Activated CD4-positive, alpha-beta T cell treated with anti-CD3 and anti-CD28 coated beads, Interleukin-2, amount 10 ng/mL, durations not matched to agents 24 days and 14 days (primary cell): Measurements from ENCODE around the gene ZFHX3. TPM values are rescaled to one million over a fixed set of nuclear protein-coding genes. Genes with fewer than 3 reads are reported as not detected.

Experiments
- DNase-seq: peaks from one replicate; pipeline ENCODE4 v3.0.0; 2022
- H3K27ac Mint-ChIP-seq: one replicate; pipeline ENCODE4 v1.8.0; 2022; ENCODE audit warnings: mild to moderate bottlenecking, mixed read lengths
- H3K27me3 Mint-ChIP-seq: one replicate; pipeline ENCODE4 v1.8.0; 2022; ENCODE audit warnings: mixed read lengths
- H3K36me3 Mint-ChIP-seq: one replicate; pipeline ENCODE4 v1.8.0; 2022; ENCODE audit warnings: low read depth, mild to moderate bottlenecking, mixed read lengths
- H3K4me1 Mint-ChIP-seq: one replicate; pipeline ENCODE4 v1.8.0; 2021; ENCODE audit warnings: mixed read lengths
- H3K4me3 Mint-ChIP-seq: one replicate; pipeline ENCODE4 v1.8.0; 2022; ENCODE audit warnings: mild to moderate bottlenecking, moderate library complexity, mixed read lengths
- H3K9me3 Mint-ChIP-seq: one replicate; pipeline ENCODE4 v1.8.0; 2021; ENCODE audit warnings: mixed read lengths
- intact Hi-C: fragments of 100-400 bp; cut with micrococcal nuclease; formaldehyde crosslinking; loops from one replicate; pipeline ENCODE4 v1.15.1; 2023
- total RNA-seq: library from RNA; stranded (reverse); gene quantifications from 2 replicates; pipeline ENCODE4 v1.2.3, GENCODE V29; 2022

Gene ZFHX3
- total RNA-seq, 1 donor from 2014 or later, result 0.49 TPM

- H3K36me3 Mint-ChIP-seq, result peaks cover 2% of the 10 kb centered on the region
- H3K4me1 Mint-ChIP-seq, result peaks cover 19% of the 10 kb centered on the region
- intact Hi-C loops, result loop anchor here (5.0 to 10.0 kb wide), 2 partner anchors 224 to 392 kb away; no protein-coding TSS in a partner anchor
- no peak for DNase-seq
- no peak overlapping the region for H3K27ac Mint-ChIP-seq
- H3K27me3 Mint-ChIP-seq, result peaks cover 54% of the 10 kb centered on the region
- H3K4me3 Mint-ChIP-seq, result no peak overlapping the region
- H3K9me3 Mint-ChIP-seq, result no peaks in the 10 kb centered on the region
Measured at GRCh38 chr16:73056448-73056847, 8.5 kb upstream of the ZFHX3 start.

GRCh38 chr16:73054813-73055482 lies 7.0 kb upstream of the ZFHX3 start:
- Mint-ChIP-seq H3K27ac (no peak overlapping the region), H3K9me3 (no peaks in the 10 kb centered on the region), H3K36me3 (peaks cover 2% of the 10 kb centered on the region), H3K4me1 (peaks cover 19% of the 10 kb centered on the region), H3K27me3 (peaks cover 43% of the 10 kb centered on the region), H3K4me3 (no peak overlapping the region)
- DNase-seq, result no peak
- intact Hi-C loops, result loop anchor here (5.0 to 10.0 kb wide), 2 partner anchors 223 to 390 kb away; no protein-coding TSS in a partner anchor

GRCh38 chr16:73054498-73054812 lies 6.5 kb upstream of the ZFHX3 start:
- DNase-seq, result no peak
- H3K27me3 Mint-ChIP-seq, result peaks cover 38% of the 10 kb centered on the region
- H3K9me3 Mint-ChIP-seq, result no peaks in the 10 kb centered on the region
- peaks cover 2% of the 10 kb centered on the region for H3K36me3 Mint-ChIP-seq
- intact Hi-C loops, result loop anchor here (10.0 kb wide), 1 partner anchor 390 kb away; no protein-coding TSS in a partner anchor
- no peak overlapping the region for H3K4me3 Mint-ChIP-seq
- peaks cover 17% of the 10 kb centered on the region for H3K4me1 Mint-ChIP-seq
- H3K27ac Mint-ChIP-seq, result no peak overlapping the region

- intact Hi-C loops, result loop anchor here (10.0 kb wide), 1 partner anchor 389 kb away; no protein-coding TSS in a partner anchor
- peaks cover 15% of the 10 kb centered on the region for H3K4me1 Mint-ChIP-seq
- H3K9me3 Mint-ChIP-seq, result no peaks in the 10 kb centered on the region
- peaks cover 2% of the 10 kb centered on the region for H3K36me3 Mint-ChIP-seq
- DNase-seq, result no peak
- H3K4me3 Mint-ChIP-seq, result no peak overlapping the region
- peaks cover 36% of the 10 kb centered on the region for H3K27me3 Mint-ChIP-seq
- no peak overlapping the region for H3K27ac Mint-ChIP-seq
Measured at GRCh38 chr16:73054125-73054484, 6.2 kb upstream of the ZFHX3 start.

- no peak for DNase-seq
- intact Hi-C loops, result loop anchor here (10.0 kb wide), 1 partner anchor 389 kb away; no protein-coding TSS in a partner anchor
- peaks cover 11% of the 10 kb centered on the region for H3K4me1 Mint-ChIP-seq
- peaks cover 38% of the 10 kb centered on the region for H3K27me3 Mint-ChIP-seq
- H3K27ac Mint-ChIP-seq, result no peak overlapping the region
- H3K4me3 Mint-ChIP-seq, result no peak overlapping the region
- H3K36me3 Mint-ChIP-seq, result peaks cover 2% of the 10 kb centered on the region
- H3K9me3 Mint-ChIP-seq, result no peaks in the 10 kb centered on the region
Measured at GRCh38 chr16:73053364-73054124, 5.6 kb upstream of the ZFHX3 start.

GRCh38 chr16:73053038-73053363 lies 5.1 kb upstream of the ZFHX3 start:
- Mint-ChIP-seq H3K4me3 (no peak overlapping the region), H3K9me3 (no peaks in the 10 kb centered on the region), H3K36me3 (peaks cover 2% of the 10 kb centered on the region), H3K27me3 (peaks cover 40% of the 10 kb centered on the region), H3K27ac (no peak overlapping the region), H3K4me1 (peaks cover 11% of the 10 kb centered on the region)
- no peak for DNase-seq
- intact Hi-C loops, result loop anchor here (10.0 kb wide), 1 partner anchor 388 kb away; no protein-coding TSS in a partner anchor

- peaks cover 11% of the 10 kb centered on the region for H3K4me1 Mint-ChIP-seq
- H3K9me3 Mint-ChIP-seq, result no peaks in the 10 kb centered on the region
- no peak overlapping the region for H3K27ac Mint-ChIP-seq
- peaks cover 40% of the 10 kb centered on the region for H3K27me3 Mint-ChIP-seq
- peaks cover 2% of the 10 kb centered on the region for H3K36me3 Mint-ChIP-seq
- intact Hi-C loops, result loop anchor here (10.0 kb wide), 1 partner anchor 388 kb away; no protein-coding TSS in a partner anchor
- no peak for DNase-seq
- no peak overlapping the region for H3K4me3 Mint-ChIP-seq
Measured at GRCh38 chr16:73052576-73052975, 4.6 kb upstream of the ZFHX3 start.

GRCh38 chr16:73051961-73052360 lies 4.0 kb upstream of the ZFHX3 start:
- no peak for DNase-seq
- Mint-ChIP-seq H3K4me1 (peaks cover 11% of the 10 kb centered on the region), H3K4me3 (no peak overlapping the region), H3K36me3 (no peaks in the 10 kb centered on the region), H3K27me3 (peaks cover 41% of the 10 kb centered on the region), H3K9me3 (no peaks in the 10 kb centered on the region), H3K27ac (no peak overlapping the region)
- intact Hi-C loops, result loop anchor here (10.0 kb wide), 1 partner anchor 387 kb away; no protein-coding TSS in a partner anchor

GRCh38 chr16:73051226-73051625 lies 3.3 kb upstream of the ZFHX3 start:
- Mint-ChIP-seq H3K4me1 (peaks cover 10% of the 10 kb centered on the region), H3K9me3 (no peaks in the 10 kb centered on the region), H3K27me3 (peaks cover 41% of the 10 kb centered on the region), H3K27ac (no peak overlapping the region), H3K4me3 (no peak overlapping the region), H3K36me3 (no peaks in the 10 kb centered on the region)
- intact Hi-C loops, result loop anchor here (10.0 kb wide), 1 partner anchor 386 kb away; no protein-coding TSS in a partner anchor
- DNase-seq, result no peak

GRCh38 chr16:73050201-73051099 lies 2.5 kb upstream of the ZFHX3 start:
- no peak overlapping the region for H3K27ac Mint-ChIP-seq
- peaks cover 39% of the 10 kb centered on the region for H3K27me3 Mint-ChIP-seq
- H3K36me3 Mint-ChIP-seq, result no peaks in the 10 kb centered on the region
- intact Hi-C loops, result loop anchor here (10.0 kb wide), 1 partner anchor 386 kb away; no protein-coding TSS in a partner anchor
- H3K4me1 Mint-ChIP-seq, result peaks cover 5% of the 10 kb centered on the region
- H3K4me3 Mint-ChIP-seq, result no peak overlapping the region
- DNase-seq, result no peak
- no peaks in the 10 kb centered on the region for H3K9me3 Mint-ChIP-seq

- H3K4me3 Mint-ChIP-seq, result no peak overlapping the region
- H3K9me3 Mint-ChIP-seq, result no peaks in the 10 kb centered on the region
- intact Hi-C loops, result no loop called here
Measured at GRCh38 chr16:73049511-73049910, 1.6 kb upstream of the ZFHX3 start.

GRCh38 chr16:73049091-73049490 lies 1.2 kb upstream of the ZFHX3 start:
- Mint-ChIP-seq H3K9me3 (no peaks in the 10 kb centered on the region), H3K36me3 (no peaks in the 10 kb centered on the region), H3K27me3 (peaks cover 39% of the 10 kb centered on the region), H3K4me1 (peaks cover 2% of the 10 kb centered on the region), H3K4me3 (peak overlapping the region; percentile 30), H3K27ac (no peak overlapping the region)
- DNase-seq, result no peak
- intact Hi-C loops, result no loop called here

More at GRCh38 chr16:73049511-73049910, 1.6 kb upstream of the ZFHX3 start:
- H3K36me3 Mint-ChIP-seq, result no peaks in the 10 kb centered on the region
- peaks cover 37% of the 10 kb centered on the region for H3K27me3 Mint-ChIP-seq
- peaks cover 2% of the 10 kb centered on the region for H3K4me1 Mint-ChIP-seq
- no peak overlapping the region for H3K27ac Mint-ChIP-seq
- DNase-seq, result no peak

- no peak for DNase-seq
- Mint-ChIP-seq H3K36me3 (no peaks in the 10 kb centered on the region), H3K9me3 (no peaks in the 10 kb centered on the region), H3K4me1 (peaks cover 2% of the 10 kb centered on the region), H3K27ac (no peak overlapping the region), H3K27me3 (peaks cover 41% of the 10 kb centered on the region), H3K4me3 (peak overlapping the region; percentile 30)
- intact Hi-C loops, result no loop called here
Measured at GRCh38 chr16:73048292-73049080, 558 bp upstream of the ZFHX3 start.
